ENCODE results near the gene PNKP.

The PNKP gene

DNA sequence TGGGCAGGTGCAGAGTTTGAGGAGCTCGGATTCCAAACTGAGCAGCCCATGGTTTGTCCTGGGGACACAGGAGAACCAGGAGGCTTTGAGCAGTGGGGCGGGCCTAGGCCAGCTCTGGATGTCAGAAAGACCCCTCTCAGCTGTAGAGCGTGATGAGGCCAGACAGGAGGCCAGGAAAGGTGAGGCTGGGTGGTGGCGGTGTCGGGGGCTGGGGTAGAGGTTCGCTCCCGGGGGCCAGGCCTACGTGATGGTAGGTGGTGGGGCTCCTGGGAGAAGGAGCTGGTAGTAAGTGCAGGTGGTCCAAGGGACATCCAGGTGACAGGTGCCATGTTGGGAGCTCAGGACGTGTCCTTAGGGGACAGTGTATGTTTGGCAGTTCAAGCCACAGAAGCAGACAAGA lies 30.0 kb downstream of the PNKP start:
- H3K4me3 ChIP-seq (replicated peaks in 1 of 2; ENCODE audit: low read depth in 2 of 2, low read length in 2 of 2) = no peak overlapping the region
- TF ChIP-seq, protein P1, sequence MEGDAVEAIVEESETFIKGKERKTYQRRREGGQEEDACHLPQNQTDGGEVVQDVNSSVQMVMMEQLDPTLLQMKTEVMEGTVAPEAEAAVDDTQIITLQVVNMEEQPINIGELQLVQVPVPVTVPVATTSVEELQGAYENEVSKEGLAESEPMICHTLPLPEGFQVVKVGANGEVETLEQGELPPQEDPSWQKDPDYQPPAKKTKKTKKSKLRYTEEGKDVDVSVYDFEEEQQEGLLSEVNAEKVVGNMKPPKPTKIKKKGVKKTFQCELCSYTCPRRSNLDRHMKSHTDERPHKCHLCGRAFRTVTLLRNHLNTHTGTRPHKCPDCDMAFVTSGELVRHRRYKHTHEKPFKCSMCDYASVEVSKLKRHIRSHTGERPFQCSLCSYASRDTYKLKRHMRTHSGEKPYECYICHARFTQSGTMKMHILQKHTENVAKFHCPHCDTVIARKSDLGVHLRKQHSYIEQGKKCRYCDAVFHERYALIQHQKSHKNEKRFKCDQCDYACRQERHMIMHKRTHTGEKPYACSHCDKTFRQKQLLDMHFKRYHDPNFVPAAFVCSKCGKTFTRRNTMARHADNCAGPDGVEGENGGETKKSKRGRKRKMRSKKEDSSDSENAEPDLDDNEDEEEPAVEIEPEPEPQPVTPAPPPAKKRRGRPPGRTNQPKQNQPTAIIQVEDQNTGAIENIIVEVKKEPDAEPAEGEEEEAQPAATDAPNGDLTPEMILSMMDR (IDR thresholded peaks at IDR 0.05; ENCODE audit: low read depth, low read length) = no peak
- no peak for DNase-seq (ENCODE audit: low read depth in 2 of 2)

DNA sequence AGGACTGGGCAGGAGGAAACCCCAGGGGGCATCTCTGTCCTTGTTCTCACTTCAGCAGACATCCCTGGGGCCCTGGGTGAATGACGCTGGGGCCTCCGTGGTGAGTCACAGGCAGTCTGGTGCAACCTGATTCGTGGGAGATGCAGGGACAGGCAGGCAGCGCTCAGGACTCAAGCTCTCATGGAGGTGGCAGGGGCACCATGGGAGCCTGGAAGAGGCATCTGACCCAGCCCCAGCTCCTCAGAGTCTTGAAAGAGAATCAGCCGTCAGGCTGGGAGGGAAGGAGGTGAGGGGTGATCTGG lies 30.4 kb downstream of the PNKP start:
- peak in 1 of 2 donors; percentile 50 for DNase-seq (ENCODE audit: low read depth in 2 of 2)
- no peak overlapping the region for H3K4me3 ChIP-seq (replicated peaks in 1 of 2; ENCODE audit: low read depth in 2 of 2, low read length in 2 of 2)
- TF ChIP-seq, protein P1 (IDR thresholded peaks at IDR 0.05; ENCODE audit: low read depth, low read length) = no peak

DNA sequence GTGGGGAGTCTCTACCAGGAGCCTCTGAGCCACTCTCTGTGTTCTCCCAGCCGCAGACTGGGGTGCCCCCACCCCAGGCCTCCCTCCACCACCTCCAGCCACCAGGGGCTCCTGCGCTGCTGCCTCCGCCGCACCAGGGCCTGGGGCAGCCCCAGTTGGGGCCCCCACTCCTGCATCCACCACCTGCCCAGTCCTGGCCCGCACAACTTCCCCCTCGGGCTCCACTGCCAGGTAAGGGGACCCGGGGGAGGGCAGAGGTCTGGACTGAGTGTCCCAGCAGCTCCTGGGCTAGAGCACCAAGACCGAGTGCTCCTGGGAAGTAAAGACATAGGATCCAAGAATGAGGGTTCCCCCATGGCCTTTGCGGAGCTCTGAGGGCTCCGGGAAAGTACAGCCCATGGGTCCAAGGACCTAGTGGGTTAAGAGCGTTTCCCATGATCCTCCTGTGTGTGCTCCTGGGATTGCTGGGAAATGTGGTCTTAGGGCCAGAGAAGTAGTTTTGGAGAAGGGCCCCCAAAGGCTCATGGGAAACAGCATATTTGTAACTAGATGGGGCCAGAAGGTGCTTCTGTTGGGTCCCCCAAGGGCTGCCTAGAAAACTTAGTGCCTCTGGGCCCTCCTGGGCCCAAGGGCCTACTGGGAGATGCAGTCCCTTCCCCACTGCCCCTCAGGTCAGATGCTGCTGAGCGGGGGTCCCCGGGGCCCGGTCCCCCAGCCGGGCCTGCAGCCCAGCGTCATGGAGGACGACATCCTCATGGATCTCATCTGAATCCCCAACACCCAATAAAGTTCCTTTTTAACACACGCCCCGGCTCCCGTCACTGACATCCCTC lies 31.0 kb downstream of the PNKP start:
- DNase-seq (ENCODE audit: low read depth in 2 of 2) = no peak
- H3K4me3 ChIP-seq (replicated peaks in 1 of 2; ENCODE audit: low read depth in 2 of 2, low read length in 2 of 2) = no peak overlapping the region
- TF ChIP-seq, protein P1 (IDR thresholded peaks at IDR 0.05; ENCODE audit: low read depth, low read length) = no peak

DNA sequence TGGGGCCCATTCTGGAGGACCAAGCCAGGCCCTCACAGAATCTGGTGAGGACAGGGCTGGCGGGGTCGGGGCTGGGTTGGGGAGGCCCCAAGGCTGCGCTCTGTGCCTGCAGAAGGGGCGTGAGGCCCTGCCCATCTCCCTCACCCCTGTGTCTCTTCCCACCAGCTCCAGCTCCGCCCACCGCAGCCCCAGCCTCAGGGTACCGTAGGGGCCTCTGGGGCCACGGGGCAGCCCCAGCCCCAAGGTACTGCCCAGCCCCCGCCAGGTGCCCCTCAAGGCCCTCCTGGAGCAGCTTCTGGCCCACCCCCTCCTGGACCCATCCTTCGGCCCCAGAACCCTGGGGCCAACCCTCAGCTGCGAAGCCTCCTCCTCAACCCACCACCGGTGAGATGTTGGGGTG lies 31.8 kb downstream of the PNKP start:
- no peak for DNase-seq (ENCODE audit: low read depth in 2 of 2)
- TF ChIP-seq, protein P1 (IDR thresholded peaks at IDR 0.05; ENCODE audit: low read depth, low read length) = no peak
- no peak overlapping the region for H3K4me3 ChIP-seq (replicated peaks in 1 of 2; ENCODE audit: low read depth in 2 of 2, low read length in 2 of 2)

DNA sequence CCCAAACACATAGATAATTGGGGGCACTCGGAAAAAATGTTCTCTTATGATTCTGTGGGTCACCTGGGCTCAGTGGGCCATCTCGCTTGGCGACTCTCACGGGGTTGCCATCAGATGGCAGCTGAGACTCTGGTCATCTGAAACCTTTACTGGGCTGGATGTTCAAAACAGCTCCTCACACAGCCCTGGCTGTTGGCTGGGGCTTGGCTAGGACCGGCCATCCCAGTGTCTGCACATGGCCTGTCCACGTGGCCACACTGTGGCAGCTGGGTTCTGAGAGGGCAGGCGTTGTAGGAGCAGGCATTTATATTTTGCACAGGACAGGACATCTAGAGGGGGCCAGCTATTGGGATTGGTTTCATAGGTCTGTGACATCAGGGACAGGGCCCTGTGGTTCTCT lies 33.8 kb downstream of the PNKP start:
- DNase-seq (ENCODE audit: low read depth in 2 of 2) = no peak
- H3K4me3 ChIP-seq (replicated peaks in 1 of 2; ENCODE audit: low read depth in 2 of 2, low read length in 2 of 2) = no peak overlapping the region
- TF ChIP-seq, protein P1 (IDR thresholded peaks at IDR 0.05; ENCODE audit: low read depth, low read length) = no peak

DNA sequence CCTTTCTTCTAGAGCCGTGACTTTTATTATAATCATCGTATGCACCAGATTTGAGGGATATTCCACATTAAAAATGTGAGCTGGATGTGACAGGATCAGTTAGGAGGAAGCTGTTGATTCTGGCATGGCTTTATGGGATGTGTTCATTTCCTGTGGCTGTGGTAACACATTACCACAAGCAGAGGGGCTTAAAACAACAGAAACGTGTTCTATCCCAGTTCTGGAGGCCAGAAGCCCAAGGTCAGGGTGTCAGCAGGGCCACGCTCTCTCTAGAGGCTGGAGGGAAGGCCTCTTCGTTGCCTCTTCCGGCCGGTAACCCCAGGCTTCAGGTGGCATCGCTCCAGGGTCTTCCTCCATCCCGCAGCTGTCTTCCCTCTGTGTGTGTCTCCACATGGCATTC lies 34.8 kb downstream of the PNKP start:
- no peak overlapping the region for H3K4me3 ChIP-seq (replicated peaks in 1 of 2; ENCODE audit: low read depth in 2 of 2, low read length in 2 of 2)
- DNase-seq (ENCODE audit: low read depth in 2 of 2) = no peak
- TF ChIP-seq, protein P1 (IDR thresholded peaks at IDR 0.05; ENCODE audit: low read depth, low read length) = no peak

DNA sequence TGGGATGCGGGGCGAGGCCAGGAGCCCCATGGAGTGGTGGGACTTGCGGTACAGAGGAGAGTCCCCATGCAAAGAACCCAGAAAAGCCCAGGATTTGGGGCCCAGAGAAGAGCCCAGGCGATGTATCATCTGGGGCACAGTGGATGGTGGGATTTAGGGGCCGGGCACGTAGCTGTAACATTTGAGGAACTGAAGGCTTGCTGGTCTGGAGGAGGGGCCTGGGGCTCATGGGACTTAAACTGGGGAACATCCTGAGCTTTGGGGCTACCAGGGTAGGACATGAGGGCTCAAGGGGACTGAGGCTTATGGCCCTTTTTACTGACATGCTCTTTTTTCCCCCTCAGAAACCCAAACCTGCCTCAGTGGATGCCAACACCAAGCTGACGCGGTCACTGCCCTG lies 35.8 kb downstream of the PNKP start:
- TF ChIP-seq, protein P1 (IDR thresholded peaks at IDR 0.05; ENCODE audit: low read depth, low read length) = no peak
- H3K4me3 ChIP-seq (replicated peaks in 1 of 2; ENCODE audit: low read depth in 2 of 2, low read length in 2 of 2) = no peak overlapping the region
- no peak for DNase-seq (ENCODE audit: low read depth in 2 of 2)

Data from cardiac fibroblast (primary cell).